HepG2 (cell line): ENCODE measurements around the gene MIB1. TPM values are rescaled to one million over a fixed set of nuclear protein-coding genes. Genes with fewer than 3 reads are reported as not detected.

Experiments used
- ATAC-seq: fragments of 200-7000 bp; cut with Tn5 transposase; 3 replicates; pipeline ENCODE4 v1.9.1; 2020; ENCODE audit warnings: mild to moderate bottlenecking, moderate library complexity
- BruUV-seq: library from RNA; stranded (reverse); fragments of 400-500 nt; replicated peaks from 2 replicates; lab custom pipeline; 2021; lab: Mats Ljungman, UMichigan
- CTCF ChIA-PET: fragments of 300-600 bp; formaldehyde crosslinking; extraction: SDS; loops from one replicate; lab custom pipeline; 2021; ENCODE audit warnings: low total read pairs, inconsistent platforms, low intra/inter-chr PET ratio; lab: Yijun Ruan, JAX
- POLR2A ChIA-PET: fragments of 350-600 bp; sonication (Branson Sonifier 250); formaldehyde crosslinking; loops from one replicate; lab custom pipeline; 2020; ENCODE audit warnings: antibody characterized with exemption, inconsistent platforms; lab: Yijun Ruan, JAX
- DNase-seq: peaks from one replicate; pipeline ENCODE4 v3.0.0-alpha.2; 2015; ENCODE audit warnings: low spot score
- FAIRE-seq: peaks from 3 replicates; lab custom pipeline; 2011; peaks lifted over from hg19 to GRCh38; lab: Jason Lieb, UNC
- H2AFZ ChIP-seq: one replicate; pipeline ENCODE4 v1.6.1; 2011; ENCODE audit warnings: low read length, inconsistent platforms
- H3K27ac ChIP-seq: fragments of 300-600 bp; 3 replicates; pipeline ENCODE4 v1.8.0; 2011; ENCODE audit warnings: mixed run types, mild to moderate bottlenecking, mixed read lengths, low read length, inconsistent platforms; ENCODE audit not compliant: insufficient read depth; ENCODE audit errors: extremely low read length
- H3K27me3 ChIP-seq, 2 experiments: fragments of 200-600 bp in 1 of 2; 2 replicates in 1 of 2; 3 replicates in 1 of 2; pipeline versions ENCODE4 v1.6.0 to v1.8.0; 2011; ENCODE audit warnings: low read length in 2 of 2, mild to moderate bottlenecking in 2 of 2, moderate library complexity in 2 of 2, inconsistent platforms in 1 of 2; ENCODE audit not compliant: insufficient read depth in 2 of 2, control insufficient read depth in 1 of 2
- H3K36me3 ChIP-seq, 2 experiments: fragments of 200-600 bp in 1 of 2; replicated peaks in 1 of 2; 2 replicates in 1 of 2; 3 replicates in 1 of 2; pipeline versions ENCODE4 v1.5.1 to v1.8.0; 2011; ENCODE audit warnings: low read length in 2 of 2, inconsistent platforms in 1 of 2; ENCODE audit not compliant: insufficient read depth in 2 of 2, control insufficient read depth in 1 of 2
- H3K4me1 ChIP-seq: 2 replicates; pipeline ENCODE4 v1.5.1; 2012; ENCODE audit warnings: low read length, inconsistent platforms; ENCODE audit not compliant: insufficient read depth
- H3K4me2 ChIP-seq: 2 replicates; pipeline ENCODE4 v1.6.0; 2011; ENCODE audit warnings: low read depth, low read length, inconsistent platforms
- H3K4me3 ChIP-seq, 3 experiments: fragments of 200-600 bp in 1 of 3; sonication (generic), shearing (Covaris generic) in 1 of 3; replicated peaks in 1 of 3; 2 replicates each; pipeline ENCODE4 v1.5.1; 2011 to 2016; ENCODE audit warnings: low read length in 3 of 3, inconsistent platforms in 2 of 3, low read depth in 2 of 3, mild to moderate bottlenecking in 2 of 3, control low read depth in 1 of 3, mixed read lengths in 1 of 3; ENCODE audit not compliant: insufficient read depth in 1 of 3
- H3K79me2 ChIP-seq: one replicate; pipeline ENCODE4 v1.6.1; 2011; ENCODE audit warnings: low read length, inconsistent platforms; ENCODE audit not compliant: insufficient read depth
- H3K9ac ChIP-seq: 2 replicates; pipeline ENCODE4 v1.6.0; 2011; ENCODE audit warnings: mild to moderate bottlenecking, low read depth, low read length, inconsistent platforms; ENCODE audit not compliant: insufficient read depth
- H3K9me3 ChIP-seq: 2 replicates; pipeline ENCODE4 v1.5.1; 2012; ENCODE audit warnings: mild to moderate bottlenecking, low read length
- H4K20me1 ChIP-seq: 2 replicates; pipeline ENCODE4 v1.6.0; 2011; ENCODE audit warnings: inconsistent platforms, mild to moderate bottlenecking, low read length, moderate library complexity; ENCODE audit not compliant: insufficient read depth
- GZF1 ChIP-seq: sonication (generic); formaldehyde crosslinking; IDR thresholded peaks from 2 replicates; pipeline ENCODE4 v1.5.1; 2020; ENCODE audit warnings: mild to moderate bottlenecking, missing genetic modification reagents
- RBM22 ChIP-seq: fragments of 200-400 bp; formaldehyde crosslinking; optimal IDR thresholded peaks from 2 replicates; pipeline ENCODE3; 2017; ENCODE audit warnings: mild to moderate bottlenecking, low read length, moderate library complexity
- SOX6 ChIP-seq, 2 experiments: fragments of 450-650 bp in 1 of 2; sonication (generic) in 1 of 2; formaldehyde crosslinking in 1 of 2; IDR thresholded peaks; 2 replicates each; pipeline versions ENCODE4 v1.4.0 to v1.6.1; 2017 to 2020; ENCODE audit warnings: antibody characterized with exemption in 1 of 2, mild to moderate bottlenecking in 1 of 2, missing genetic modification reagents in 1 of 2
- ZBTB37 ChIP-seq: sonication (generic); formaldehyde crosslinking; IDR thresholded peaks from 2 replicates; pipeline ENCODE4 v1.4.0; 2020; ENCODE audit warnings: mild to moderate bottlenecking, missing genetic modification reagents
- ZNF660 ChIP-seq: sonication (generic); formaldehyde crosslinking; IDR thresholded peaks from 2 replicates; pipeline ENCODE4 v1.5.1; 2020; ENCODE audit warnings: mild to moderate bottlenecking, low read depth, missing genetic modification reagents, borderline replicate concordance
- ZNF746 ChIP-seq: sonication (generic); formaldehyde crosslinking; IDR thresholded peaks from 2 replicates; pipeline ENCODE4 v1.8.0; 2022; ENCODE audit warnings: mild to moderate bottlenecking, missing genetic modification reagents
- WGBS: methylation state at CpG from one replicate; pipeline ENCODE4 v1.1.6; 2017; ENCODE audit warnings: low lambda C conversion rate; 5-methylcytosine and 5-hydroxymethylcytosine counted together
- in situ Hi-C: cut with HindIII; loops from 2 replicates; pipeline ENCODE4 v1.10.0; 2017; ENCODE audit warnings: low pct_unique_long_range_greater_than_20kb; ENCODE audit not compliant: extremely low pct_ligation_motif_present
- intact Hi-C: fragments of 100-400 bp; cut with micrococcal nuclease; formaldehyde crosslinking; loops from one replicate; pipeline ENCODE4 v1.10.0; 2022; ENCODE audit not compliant: unreplicated experiment
- polyA plus RNA-seq, 8 experiments: library from polyadenylated mRNA; depleted of rRNA in 3 of 8; stranded (reverse) in 7 of 8; unstranded in 1 of 8; fragments of >200 nt; fragmentation: Illumina TruSeq in 4 of 8; extraction: Trizol in 4 of 8; gene quantifications; 2 replicates each; pipeline versions ENCODE4 v1.2.1 to v1.2.3, GENCODE V29; 2011 to 2016; ENCODE audit warnings: low read depth in 4 of 8, missing spikeins in 1 of 8, mixed read lengths in 1 of 8; ENCODE audit not compliant: insufficient read depth in 1 of 8
- total RNA-seq, 5 experiments: library from RNA; depleted of rRNA; stranded (reverse); fragments of >200 nt; fragmentation: Illumina TruSeq; extraction: Trizol; gene quantifications; 2 replicates each; pipeline ENCODE4 v1.2.3, GENCODE V29; 2016; ENCODE audit warnings: low read depth in 1 of 5
- TF ChIP-seq, protein P1 (sequence below): sonication (generic); formaldehyde crosslinking; IDR thresholded peaks from 2 replicates; pipeline ENCODE4 v1.4.0; 2020; ENCODE audit warnings: missing genetic modification reagents

The MIB1 gene
- total and polyA plus RNA-seq, 2 of the 13 experiments (the other 11 are each of a cell fraction or from before 2014, with no cell fraction given): 12.0 to 47.0 TPM

DNA sequence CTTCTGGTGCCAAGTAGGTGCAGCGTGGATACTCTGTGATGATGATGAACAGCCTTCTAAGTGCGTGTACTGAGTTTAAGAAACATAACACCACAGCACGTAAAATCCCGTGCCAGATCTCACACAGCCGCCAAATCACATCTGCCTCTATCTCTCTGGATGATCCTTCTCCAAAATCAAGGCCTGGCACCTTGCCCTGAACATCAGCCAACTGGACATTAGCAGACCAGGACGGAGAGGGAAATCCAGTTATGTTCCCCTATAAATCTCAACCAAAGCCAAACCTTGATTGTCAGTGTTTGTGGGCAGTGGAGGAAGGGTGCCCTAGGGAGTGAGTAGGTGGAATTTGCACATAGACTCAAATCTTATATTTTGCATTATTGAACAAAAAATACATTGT is 164.3 kb downstream of the MIB1 start:
- Histone ChIP-seq H3K4me2 (no peak overlapping the region), H3K4me1 (peaks cover 22% of the 10 kb centered on the region), H3K4me3 (no peak overlapping the region)
- no peak for FAIRE-seq
- WGBS: 42% methylated on average over 6 of the region's 6 CpGs
- no peak for TF ChIP-seq ZNF660
- TF ChIP-seq ZBTB37 (CRISPR knock-in tag): no peak
- no peak for TF ChIP-seq SOX6 (IDR thresholded peaks at IDR 0.05)
- no peak for TF ChIP-seq SOX6 (CRISPR knock-in tag; IDR thresholded peaks at IDR 0.05)
- TF ChIP-seq ZNF746 (CRISPR knock-in tag): no peak
- TF ChIP-seq, protein P1, sequence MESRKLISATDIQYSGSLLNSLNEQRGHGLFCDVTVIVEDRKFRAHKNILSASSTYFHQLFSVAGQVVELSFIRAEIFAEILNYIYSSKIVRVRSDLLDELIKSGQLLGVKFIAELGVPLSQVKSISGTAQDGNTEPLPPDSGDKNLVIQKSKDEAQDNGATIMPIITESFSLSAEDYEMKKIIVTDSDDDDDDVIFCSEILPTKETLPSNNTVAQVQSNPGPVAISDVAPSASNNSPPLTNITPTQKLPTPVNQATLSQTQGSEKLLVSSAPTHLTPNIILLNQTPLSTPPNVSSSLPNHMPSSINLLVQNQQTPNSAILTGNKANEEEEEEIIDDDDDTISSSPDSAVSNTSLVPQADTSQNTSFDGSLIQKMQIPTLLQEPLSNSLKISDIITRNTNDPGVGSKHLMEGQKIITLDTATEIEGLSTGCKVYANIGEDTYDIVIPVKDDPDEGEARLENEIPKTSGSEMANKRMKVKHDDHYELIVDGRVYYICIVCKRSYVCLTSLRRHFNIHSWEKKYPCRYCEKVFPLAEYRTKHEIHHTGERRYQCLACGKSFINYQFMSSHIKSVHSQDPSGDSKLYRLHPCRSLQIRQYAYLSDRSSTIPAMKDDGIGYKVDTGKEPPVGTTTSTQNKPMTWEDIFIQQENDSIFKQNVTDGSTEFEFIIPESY (CRISPR knock-in tag): no peak
- no peak for TF ChIP-seq RBM22
- TF ChIP-seq GZF1 (CRISPR knock-in tag): no peak
- TF ChIP-seq, all 625 proteins: peak for 0
- BruUV-seq: no TSS peak
- Histone ChIP-seq H3K27me3 (0 out of 5 replicates have a peak, but pooled peaks cover 0 to 1% of the 10 kb centered on the region in 2 experiments), H3K9me3 (no peaks in the 10 kb centered on the region), H4K20me1 (no peaks in the 10 kb centered on the region), H3K9ac (no peak overlapping the region), H3K79me2 (no peaks in the 10 kb centered on the region), H3K27ac (no peak overlapping the region), H3K36me3 (no peaks in the 10 kb centered on the region), H2AFZ (no peak overlapping the region)
- CTCF ChIA-PET: no interaction called here
- in situ Hi-C loops (no loop called here), intact Hi-C loops (no loop called here)
- DNase-seq (no peak), ATAC-seq (no peak)
- POLR2A ChIA-PET: no interaction called here
